WTC11 (cell line): ENCODE results near the gene NLGN4X. TPM values are rescaled to one million over a fixed set of nuclear protein-coding genes. Genes with fewer than 3 reads are reported as not detected.

Experiments used
- ATAC-seq: fragments of 200-7000 bp; cut with Tn5 transposase; 2 replicates; pipeline ENCODE4 v1.10.0; 2021; ENCODE audit warnings: mild to moderate bottlenecking, moderate library complexity
- CTCF ChIA-PET: fragments of 300-600 bp; sonication (Branson Sonifier 250); formaldehyde crosslinking; loops from one replicate; lab custom pipeline; 2021; ENCODE audit warnings: antibody characterized with exemption; lab: Charles Lee
- POLR2A ChIA-PET: fragments of 350-600 bp; sonication (Branson Sonifier 250); formaldehyde crosslinking; loops from one replicate; lab custom pipeline; 2021; ENCODE audit warnings: antibody characterized with exemption; lab: Charles Lee
- DNase-seq: peaks from one replicate; pipeline ENCODE4 v3.0.0; 2021; ENCODE audit warnings: low spot score
- H3K27ac Mint-ChIP-seq: 2 replicates; pipeline ENCODE4 v1.8.0; 2021; ENCODE audit warnings: mixed read lengths
- H3K27me3 Mint-ChIP-seq: 2 replicates; pipeline ENCODE4 v1.8.0; 2021; ENCODE audit warnings: low read depth, mild to moderate bottlenecking, moderate library complexity, mixed read lengths
- H3K36me3 Mint-ChIP-seq: 2 replicates; pipeline ENCODE4 v1.8.0; 2021; ENCODE audit warnings: mixed read lengths
- H3K4me1 Mint-ChIP-seq: 2 replicates; pipeline ENCODE4 v1.8.0; 2022; ENCODE audit warnings: mixed read lengths
- H3K4me3 Mint-ChIP-seq: 2 replicates; pipeline ENCODE4 v1.8.0; 2021; ENCODE audit warnings: mild to moderate bottlenecking, moderate library complexity, mixed read lengths
- H3K9me3 Mint-ChIP-seq: 2 replicates; pipeline ENCODE4 v1.8.0; 2021; ENCODE audit warnings: mixed read lengths
- CREB1 ChIP-seq: sonication (generic); formaldehyde crosslinking; IDR thresholded peaks from 2 replicates; pipeline ENCODE4 v1.8.0; 2023; ENCODE audit warnings: mild to moderate bottlenecking, missing genetic modification reagents
- ESRRA ChIP-seq: sonication (generic); formaldehyde crosslinking; IDR thresholded peaks from 2 replicates; pipeline ENCODE4 v1.8.1; 2022; ENCODE audit warnings: mild to moderate bottlenecking, missing genetic modification reagents, borderline replicate concordance
- GABPB1 ChIP-seq: sonication (generic); formaldehyde crosslinking; IDR thresholded peaks from 2 replicates; pipeline ENCODE4 v1.8.1; 2023; ENCODE audit warnings: mild to moderate bottlenecking, missing genetic modification reagents
- KAT7 ChIP-seq: sonication (generic); formaldehyde crosslinking; IDR thresholded peaks from 2 replicates; pipeline ENCODE4 v1.8.1; 2023; ENCODE audit warnings: missing genetic modification reagents, mild to moderate bottlenecking, borderline replicate concordance
- NFATC4 ChIP-seq: fragments of 250-450 bp; sonication (Bioruptor Pico); IDR thresholded peaks from 2 replicates; pipeline ENCODE4 v1.9.0; 2021; ENCODE audit warnings: mild to moderate bottlenecking
- NFE2L1 ChIP-seq: sonication (generic); formaldehyde crosslinking; IDR thresholded peaks from 2 replicates; pipeline ENCODE4 v1.8.1; 2023; ENCODE audit warnings: missing genetic modification reagents
- SP1 ChIP-seq: sonication (generic); formaldehyde crosslinking; conservative IDR thresholded peaks from 2 replicates; pipeline ENCODE4 v1.8.1; 2022; ENCODE audit warnings: missing genetic modification reagents
- TCF7 ChIP-seq: sonication (generic); formaldehyde crosslinking; IDR thresholded peaks from 2 replicates; pipeline ENCODE4 v1.8.0; 2022; ENCODE audit warnings: mild to moderate bottlenecking, low read depth, missing genetic modification reagents, moderate library complexity
- TEAD1 ChIP-seq: sonication (generic); formaldehyde crosslinking; IDR thresholded peaks from 2 replicates; pipeline ENCODE4 v1.8.0; 2022; ENCODE audit warnings: mild to moderate bottlenecking, missing genetic modification reagents
- TEAD4 ChIP-seq: sonication (generic); formaldehyde crosslinking; IDR thresholded peaks from 2 replicates; pipeline ENCODE4 v1.8.0; 2022; ENCODE audit warnings: mild to moderate bottlenecking, missing genetic modification reagents
- ZNF263 ChIP-seq: sonication (generic); formaldehyde crosslinking; IDR thresholded peaks from 2 replicates; pipeline ENCODE4 v1.8.1; 2022; ENCODE audit warnings: low read depth, mild to moderate bottlenecking, moderate library complexity, missing genetic modification reagents
- ZNF396 ChIP-seq: fragments of 250-450 bp; sonication (Bioruptor Pico); IDR thresholded peaks from 2 replicates; pipeline ENCODE4 v1.8.0; 2021; ENCODE audit warnings: mild to moderate bottlenecking, moderate library complexity, borderline replicate concordance
- total RNA-seq: library from RNA; stranded (reverse); gene quantifications from 3 replicates; pipeline ENCODE4 v1.2.3, GENCODE V29; 2021
- TF ChIP-seq, protein P1 (sequence below): fragments of 250-450 bp; sonication (Bioruptor Pico); IDR thresholded peaks from 2 replicates; pipeline ENCODE4 v1.8.0; 2021; ENCODE audit warnings: mild to moderate bottlenecking
- TF ChIP-seq, protein P2 (sequence below): sonication (generic); formaldehyde crosslinking; IDR thresholded peaks from 2 replicates; pipeline ENCODE4 v1.8.1; 2022; ENCODE audit warnings: mild to moderate bottlenecking, moderate library complexity, missing genetic modification reagents
- TF ChIP-seq, protein P3 (sequence below): sonication (generic); formaldehyde crosslinking; IDR thresholded peaks from 2 replicates; pipeline ENCODE4 v1.8.0; 2023; ENCODE audit warnings: missing genetic modification reagents, mild to moderate bottlenecking, borderline replicate concordance
- TF ChIP-seq, protein P4 (sequence below): sonication (generic); formaldehyde crosslinking; IDR thresholded peaks from 2 replicates; pipeline ENCODE4 v1.8.1; 2022; ENCODE audit warnings: mild to moderate bottlenecking, missing genetic modification reagents, moderate library complexity, borderline replicate concordance
- TF ChIP-seq, protein P5 (sequence below): sonication (generic); formaldehyde crosslinking; IDR thresholded peaks from 2 replicates; pipeline ENCODE4 v1.8.0; 2022; ENCODE audit warnings: missing genetic modification reagents

Gene NLGN4X
- total RNA-seq, 1 experiment from 2014 or later: 53.8 TPM

DNA sequence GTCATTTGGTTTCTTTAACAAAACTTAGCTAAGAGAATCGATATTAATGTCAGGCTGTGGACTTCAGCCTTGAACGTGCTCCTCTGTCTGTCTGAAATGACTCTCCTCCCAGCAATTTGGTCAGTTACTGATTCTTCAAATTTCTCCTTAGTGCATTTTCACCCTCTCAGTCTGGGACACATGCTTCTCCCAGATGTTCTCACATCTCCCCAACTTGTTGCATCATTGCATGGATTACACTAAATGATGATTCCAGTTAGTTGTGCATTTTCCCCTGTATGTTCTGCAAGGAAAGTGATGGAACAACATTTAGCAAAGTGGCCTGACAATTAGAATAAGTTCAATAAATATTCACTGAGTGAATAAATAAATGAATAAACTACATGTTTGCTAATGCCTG, 94.4 kb downstream of the NLGN4X start:
- Mint-ChIP-seq H3K9me3 (no peaks in the 10 kb centered on the region), H3K4me1 (0 out of 2 replicates have a peak, but pooled peaks cover 3% of the 10 kb centered on the region), H3K27me3 (no peaks in the 10 kb centered on the region), H3K36me3 (peaks cover 23% of the 10 kb centered on the region), H3K4me3 (no peak overlapping the region), H3K27ac (no peak overlapping the region)
- ATAC-seq (no peak), DNase-seq (no peak)
- CTCF ChIA-PET: interaction anchor here (0.6 kb wide), 1 partner anchor 936 kb away, joined by 3 read pairs; no protein-coding TSS in a partner anchor
- POLR2A ChIA-PET: no interaction called here
- TF ChIP-seq, protein P1, sequence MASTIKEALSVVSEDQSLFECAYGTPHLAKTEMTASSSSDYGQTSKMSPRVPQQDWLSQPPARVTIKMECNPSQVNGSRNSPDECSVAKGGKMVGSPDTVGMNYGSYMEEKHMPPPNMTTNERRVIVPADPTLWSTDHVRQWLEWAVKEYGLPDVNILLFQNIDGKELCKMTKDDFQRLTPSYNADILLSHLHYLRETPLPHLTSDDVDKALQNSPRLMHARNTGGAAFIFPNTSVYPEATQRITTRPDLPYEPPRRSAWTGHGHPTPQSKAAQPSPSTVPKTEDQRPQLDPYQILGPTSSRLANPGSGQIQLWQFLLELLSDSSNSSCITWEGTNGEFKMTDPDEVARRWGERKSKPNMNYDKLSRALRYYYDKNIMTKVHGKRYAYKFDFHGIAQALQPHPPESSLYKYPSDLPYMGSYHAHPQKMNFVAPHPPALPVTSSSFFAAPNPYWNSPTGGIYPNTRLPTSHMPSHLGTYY (CRISPR knock-in tag): no peak
- TF ChIP-seq CREB1 (CRISPR knock-in tag) (no peak), TCF7 (CRISPR knock-in tag) (no peak), ZNF263 (CRISPR knock-in tag) (no peak)
- TF ChIP-seq, protein P2, sequence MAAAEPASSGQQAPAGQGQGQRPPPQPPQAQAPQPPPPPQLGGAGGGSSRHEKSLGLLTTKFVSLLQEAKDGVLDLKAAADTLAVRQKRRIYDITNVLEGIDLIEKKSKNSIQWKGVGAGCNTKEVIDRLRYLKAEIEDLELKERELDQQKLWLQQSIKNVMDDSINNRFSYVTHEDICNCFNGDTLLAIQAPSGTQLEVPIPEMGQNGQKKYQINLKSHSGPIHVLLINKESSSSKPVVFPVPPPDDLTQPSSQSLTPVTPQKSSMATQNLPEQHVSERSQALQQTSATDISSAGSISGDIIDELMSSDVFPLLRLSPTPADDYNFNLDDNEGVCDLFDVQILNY (CRISPR knock-in tag): no peak

DNA sequence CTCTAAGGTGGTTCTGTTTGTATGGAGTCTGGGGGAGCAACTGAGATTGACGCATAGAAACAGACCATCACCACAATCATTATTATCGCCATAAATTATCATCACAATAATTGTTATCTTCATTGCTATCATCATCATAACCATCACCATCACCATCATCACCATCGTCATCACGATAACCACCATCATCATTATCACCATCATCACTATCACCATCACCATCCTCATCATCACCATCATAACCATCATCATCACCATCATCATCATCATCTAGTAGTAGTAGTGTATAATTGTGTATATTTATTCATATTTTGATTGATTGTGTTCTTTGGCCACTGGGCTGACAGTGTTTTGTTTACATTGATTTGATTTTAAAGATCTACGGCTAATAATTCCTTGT, 95.7 kb downstream of the NLGN4X start:
- no peaks in the 10 kb centered on the region for H3K4me1 Mint-ChIP-seq
- H3K27ac Mint-ChIP-seq: no peak overlapping the region
- DNase-seq: no peak
- H3K4me3 Mint-ChIP-seq: no peak overlapping the region
- no peaks in the 10 kb centered on the region for H3K9me3 Mint-ChIP-seq
- ATAC-seq: no peak
- peaks cover 23% of the 10 kb centered on the region for H3K36me3 Mint-ChIP-seq
- ChIA-PET POLR2A (no interaction called here), CTCF (no interaction called here)
- no peaks in the 10 kb centered on the region for H3K27me3 Mint-ChIP-seq
- TF ChIP-seq NFATC4 (CRISPR knock-in tag) (no peak), NFE2L1 (CRISPR knock-in tag) (no peak), SP1 (CRISPR knock-in tag) (no peak), TEAD1 (CRISPR knock-in tag) (no peak), KAT7 (CRISPR knock-in tag) (no peak), ZNF396 (no peak), ESRRA (CRISPR knock-in tag) (no peak), GABPB1 (no peak), TEAD4 (CRISPR knock-in tag) (no peak)
- TF ChIP-seq, protein P3, sequence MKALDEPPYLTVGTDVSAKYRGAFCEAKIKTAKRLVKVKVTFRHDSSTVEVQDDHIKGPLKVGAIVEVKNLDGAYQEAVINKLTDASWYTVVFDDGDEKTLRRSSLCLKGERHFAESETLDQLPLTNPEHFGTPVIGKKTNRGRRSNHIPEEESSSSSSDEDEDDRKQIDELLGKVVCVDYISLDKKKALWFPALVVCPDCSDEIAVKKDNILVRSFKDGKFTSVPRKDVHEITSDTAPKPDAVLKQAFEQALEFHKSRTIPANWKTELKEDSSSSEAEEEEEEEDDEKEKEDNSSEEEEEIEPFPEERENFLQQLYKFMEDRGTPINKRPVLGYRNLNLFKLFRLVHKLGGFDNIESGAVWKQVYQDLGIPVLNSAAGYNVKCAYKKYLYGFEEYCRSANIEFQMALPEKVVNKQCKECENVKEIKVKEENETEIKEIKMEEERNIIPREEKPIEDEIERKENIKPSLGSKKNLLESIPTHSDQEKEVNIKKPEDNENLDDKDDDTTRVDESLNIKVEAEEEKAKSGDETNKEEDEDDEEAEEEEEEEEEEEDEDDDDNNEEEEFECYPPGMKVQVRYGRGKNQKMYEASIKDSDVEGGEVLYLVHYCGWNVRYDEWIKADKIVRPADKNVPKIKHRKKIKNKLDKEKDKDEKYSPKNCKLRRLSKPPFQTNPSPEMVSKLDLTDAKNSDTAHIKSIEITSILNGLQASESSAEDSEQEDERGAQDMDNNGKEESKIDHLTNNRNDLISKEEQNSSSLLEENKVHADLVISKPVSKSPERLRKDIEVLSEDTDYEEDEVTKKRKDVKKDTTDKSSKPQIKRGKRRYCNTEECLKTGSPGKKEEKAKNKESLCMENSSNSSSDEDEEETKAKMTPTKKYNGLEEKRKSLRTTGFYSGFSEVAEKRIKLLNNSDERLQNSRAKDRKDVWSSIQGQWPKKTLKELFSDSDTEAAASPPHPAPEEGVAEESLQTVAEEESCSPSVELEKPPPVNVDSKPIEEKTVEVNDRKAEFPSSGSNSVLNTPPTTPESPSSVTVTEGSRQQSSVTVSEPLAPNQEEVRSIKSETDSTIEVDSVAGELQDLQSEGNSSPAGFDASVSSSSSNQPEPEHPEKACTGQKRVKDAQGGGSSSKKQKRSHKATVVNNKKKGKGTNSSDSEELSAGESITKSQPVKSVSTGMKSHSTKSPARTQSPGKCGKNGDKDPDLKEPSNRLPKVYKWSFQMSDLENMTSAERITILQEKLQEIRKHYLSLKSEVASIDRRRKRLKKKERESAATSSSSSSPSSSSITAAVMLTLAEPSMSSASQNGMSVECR (CRISPR knock-in tag): no peak
- TF ChIP-seq, protein P4, sequence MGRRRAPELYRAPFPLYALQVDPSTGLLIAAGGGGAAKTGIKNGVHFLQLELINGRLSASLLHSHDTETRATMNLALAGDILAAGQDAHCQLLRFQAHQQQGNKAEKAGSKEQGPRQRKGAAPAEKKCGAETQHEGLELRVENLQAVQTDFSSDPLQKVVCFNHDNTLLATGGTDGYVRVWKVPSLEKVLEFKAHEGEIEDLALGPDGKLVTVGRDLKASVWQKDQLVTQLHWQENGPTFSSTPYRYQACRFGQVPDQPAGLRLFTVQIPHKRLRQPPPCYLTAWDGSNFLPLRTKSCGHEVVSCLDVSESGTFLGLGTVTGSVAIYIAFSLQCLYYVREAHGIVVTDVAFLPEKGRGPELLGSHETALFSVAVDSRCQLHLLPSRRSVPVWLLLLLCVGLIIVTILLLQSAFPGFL (CRISPR knock-in tag): no peak
- TF ChIP-seq, protein P5, sequence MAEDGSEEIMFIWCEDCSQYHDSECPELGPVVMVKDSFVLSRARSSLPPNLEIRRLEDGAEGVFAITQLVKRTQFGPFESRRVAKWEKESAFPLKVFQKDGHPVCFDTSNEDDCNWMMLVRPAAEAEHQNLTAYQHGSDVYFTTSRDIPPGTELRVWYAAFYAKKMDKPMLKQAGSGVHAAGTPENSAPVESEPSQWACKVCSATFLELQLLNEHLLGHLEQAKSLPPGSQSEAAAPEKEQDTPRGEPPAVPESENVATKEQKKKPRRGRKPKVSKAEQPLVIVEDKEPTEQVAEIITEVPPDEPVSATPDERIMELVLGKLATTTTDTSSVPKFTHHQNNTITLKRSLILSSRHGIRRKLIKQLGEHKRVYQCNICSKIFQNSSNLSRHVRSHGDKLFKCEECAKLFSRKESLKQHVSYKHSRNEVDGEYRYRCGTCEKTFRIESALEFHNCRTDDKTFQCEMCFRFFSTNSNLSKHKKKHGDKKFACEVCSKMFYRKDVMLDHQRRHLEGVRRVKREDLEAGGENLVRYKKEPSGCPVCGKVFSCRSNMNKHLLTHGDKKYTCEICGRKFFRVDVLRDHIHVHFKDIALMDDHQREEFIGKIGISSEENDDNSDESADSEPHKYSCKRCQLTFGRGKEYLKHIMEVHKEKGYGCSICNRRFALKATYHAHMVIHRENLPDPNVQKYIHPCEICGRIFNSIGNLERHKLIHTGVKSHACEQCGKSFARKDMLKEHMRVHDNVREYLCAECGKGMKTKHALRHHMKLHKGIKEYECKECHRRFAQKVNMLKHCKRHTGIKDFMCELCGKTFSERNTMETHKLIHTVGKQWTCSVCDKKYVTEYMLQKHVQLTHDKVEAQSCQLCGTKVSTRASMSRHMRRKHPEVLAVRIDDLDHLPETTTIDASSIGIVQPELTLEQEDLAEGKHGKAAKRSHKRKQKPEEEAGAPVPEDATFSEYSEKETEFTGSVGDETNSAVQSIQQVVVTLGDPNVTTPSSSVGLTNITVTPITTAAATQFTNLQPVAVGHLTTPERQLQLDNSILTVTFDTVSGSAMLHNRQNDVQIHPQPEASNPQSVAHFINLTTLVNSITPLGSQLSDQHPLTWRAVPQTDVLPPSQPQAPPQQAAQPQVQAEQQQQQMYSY: no peak
